Measurements from ENCODE around the gene MAP7.

GRCh38 chr6:136550330-136551071 lies at the start of gene MAP7:
- TF ChIP-seq CTCF (IDR thresholded peaks at IDR 0.05) (peak; percentile 77 to 100 (median 98)), POLR2A (IDR thresholded peaks at IDR 0.05) (peak in 2 of 4 donors; percentile 36 to 43)

All from esophagus squamous epithelium (tissue), 4 donors.